Suprapubic skin (tissue), 4 donors: Measurements from ENCODE around the gene LPP. TPM values are rescaled to one million over a fixed set of nuclear protein-coding genes. Genes with fewer than 3 reads are reported as not detected.

Source experiments
- DNase-seq, 2 donors: peaks; one replicate each; pipeline ENCODE4 v3.0.0-alpha.2; 2019; ENCODE audit warnings: low spot score in 2 of 2
- H3K27ac ChIP-seq: fragments of 200-600 bp; sonication (generic); one replicate; pipeline ENCODE4 v1.5.1; 2019
- H3K27me3 ChIP-seq: fragments of 200-600 bp; sonication (generic); one replicate; pipeline ENCODE4 v1.5.1; 2019
- H3K36me3 ChIP-seq: fragments of 200-600 bp; sonication (generic); one replicate; pipeline ENCODE4 v1.5.1; 2019
- H3K4me1 ChIP-seq: fragments of 200-600 bp; sonication (generic); one replicate; pipeline ENCODE4 v1.5.1; 2019
- H3K4me3 ChIP-seq: fragments of 200-600 bp; sonication (generic); one replicate; pipeline ENCODE4 v1.5.1; 2019; ENCODE audit warnings: mild to moderate bottlenecking
- H3K9me3 ChIP-seq: fragments of 200-600 bp; sonication (generic); one replicate; pipeline ENCODE4 v1.5.1; 2019
- EP300 ChIP-seq: sonication (generic); formaldehyde crosslinking; IDR thresholded peaks from one replicate; pipeline ENCODE4 v1.6.1; 2017; ENCODE audit warnings: antibody characterized with exemption
- POLR2A ChIP-seq, 2 donors: fragments of 450-650 bp; IDR thresholded peaks; one replicate each; pipeline ENCODE4 v1.6.1; 2017; ENCODE audit warnings: antibody characterized with exemption in 2 of 2, mild to moderate bottlenecking in 2 of 2, moderate library complexity in 2 of 2
- POLR2AphosphoS5 ChIP-seq, 3 donors: sonication (generic); formaldehyde crosslinking; IDR thresholded peaks; one replicate each; pipeline ENCODE4 v1.6.1; 2017; ENCODE audit warnings: antibody characterized with exemption in 3 of 3
- WGBS: methylation state at CpG from one replicate; pipeline ENCODE4 v1.1.5; 2018; 5-methylcytosine and 5-hydroxymethylcytosine counted together
- total RNA-seq, 4 donors: library from RNA; depleted of rRNA; stranded (reverse); fragments of >200 nt; gene quantifications; one replicate each; pipeline ENCODE4 v1.1.0, GENCODE V29; 2016
- TF ChIP-seq, protein P1 (sequence below), 2 donors: fragments of 200-600 bp in 1 of 2; fragments of 450-650 bp in 1 of 2; sonication (generic) in 1 of 2; IDR thresholded peaks; one replicate each; pipeline ENCODE4 v1.5.1; 2016 to 2019; ENCODE audit warnings: antibody characterized with exemption in 2 of 2, mild to moderate bottlenecking in 1 of 2, moderate library complexity in 1 of 2

Gene LPP
- total RNA-seq, 4 donors from 2014 or later: 56.8 to 127 (median 84.2) TPM

GRCh38 chr3:188244395-188244861 lies 90.5 kb downstream of the LPP start:
- TF ChIP-seq, protein P1, sequence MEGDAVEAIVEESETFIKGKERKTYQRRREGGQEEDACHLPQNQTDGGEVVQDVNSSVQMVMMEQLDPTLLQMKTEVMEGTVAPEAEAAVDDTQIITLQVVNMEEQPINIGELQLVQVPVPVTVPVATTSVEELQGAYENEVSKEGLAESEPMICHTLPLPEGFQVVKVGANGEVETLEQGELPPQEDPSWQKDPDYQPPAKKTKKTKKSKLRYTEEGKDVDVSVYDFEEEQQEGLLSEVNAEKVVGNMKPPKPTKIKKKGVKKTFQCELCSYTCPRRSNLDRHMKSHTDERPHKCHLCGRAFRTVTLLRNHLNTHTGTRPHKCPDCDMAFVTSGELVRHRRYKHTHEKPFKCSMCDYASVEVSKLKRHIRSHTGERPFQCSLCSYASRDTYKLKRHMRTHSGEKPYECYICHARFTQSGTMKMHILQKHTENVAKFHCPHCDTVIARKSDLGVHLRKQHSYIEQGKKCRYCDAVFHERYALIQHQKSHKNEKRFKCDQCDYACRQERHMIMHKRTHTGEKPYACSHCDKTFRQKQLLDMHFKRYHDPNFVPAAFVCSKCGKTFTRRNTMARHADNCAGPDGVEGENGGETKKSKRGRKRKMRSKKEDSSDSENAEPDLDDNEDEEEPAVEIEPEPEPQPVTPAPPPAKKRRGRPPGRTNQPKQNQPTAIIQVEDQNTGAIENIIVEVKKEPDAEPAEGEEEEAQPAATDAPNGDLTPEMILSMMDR (IDR thresholded peaks at IDR 0.05): no peak
- TF ChIP-seq POLR2A (IDR thresholded peaks at IDR 0.05) (no peak), EP300 (no peak), POLR2AphosphoS5 (IDR thresholded peaks at IDR 0.05) (no peak)
- 74% methylated on average over 2 of the region's 2 CpGs for WGBS
- Histone ChIP-seq H3K36me3 (no peaks in the 10 kb centered on the region), H3K9me3 (no peaks in the 10 kb centered on the region), H3K4me1 (peaks cover 22% of the 10 kb centered on the region), H3K4me3 (no peak overlapping the region), H3K27me3 (no peaks in the 10 kb centered on the region), H3K27ac (no peak overlapping the region)
- no peak for DNase-seq

- Histone ChIP-seq H3K9me3 (no peaks in the 10 kb centered on the region), H3K27me3 (no peaks in the 10 kb centered on the region), H3K4me1 (peaks cover 12% of the 10 kb centered on the region), H3K27ac (no peak overlapping the region), H3K36me3 (no peaks in the 10 kb centered on the region), H3K4me3 (no peak overlapping the region)
- no peak for DNase-seq
- WGBS: 98% methylated on average over 2 of the region's 2 CpGs
- TF ChIP-seq, protein P1 (IDR thresholded peaks at IDR 0.05): no peak
- no peak for TF ChIP-seq POLR2AphosphoS5 (IDR thresholded peaks at IDR 0.05)
- TF ChIP-seq EP300: no peak
- no peak for TF ChIP-seq POLR2A (IDR thresholded peaks at IDR 0.05)
Measured at GRCh38 chr3:188246905-188247304, 92.9 kb downstream of the LPP start.

DNA sequence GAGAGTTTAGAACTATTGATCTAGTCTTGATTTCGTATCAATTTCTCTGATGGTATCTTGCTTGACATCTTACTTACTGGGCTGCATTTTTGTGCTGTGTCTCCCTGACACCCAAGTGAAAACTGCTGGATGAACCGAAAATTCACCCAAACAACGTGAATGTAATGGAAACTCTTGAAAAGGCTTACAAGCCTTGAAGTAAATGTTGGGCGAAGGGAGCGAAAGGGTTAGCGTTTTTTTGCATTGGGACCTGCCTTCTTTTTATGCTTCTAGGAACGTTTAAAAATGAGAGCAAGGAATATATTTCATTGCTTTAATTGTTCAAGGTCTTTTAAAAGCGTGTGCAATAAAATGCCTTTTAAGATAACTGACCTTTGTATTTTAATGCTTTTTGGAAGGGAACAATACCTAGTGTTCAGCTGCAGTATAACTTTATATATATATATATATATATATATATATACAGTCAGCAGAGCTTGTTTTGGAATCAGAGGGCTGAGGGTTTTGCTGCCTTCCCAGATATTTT lies 94.1 kb downstream of the LPP start:
- WGBS: 90% methylated on average over 8 of the region's 8 CpGs
- Histone ChIP-seq H3K27me3 (no peaks in the 10 kb centered on the region), H3K27ac (no peak overlapping the region), H3K36me3 (no peaks in the 10 kb centered on the region), H3K9me3 (no peaks in the 10 kb centered on the region), H3K4me3 (no peak overlapping the region), H3K4me1 (peaks cover 5% of the 10 kb centered on the region)
- TF ChIP-seq EP300: no peak
- no peak for TF ChIP-seq POLR2A (IDR thresholded peaks at IDR 0.05)
- no peak for TF ChIP-seq POLR2AphosphoS5 (IDR thresholded peaks at IDR 0.05)
- TF ChIP-seq, protein P1 (IDR thresholded peaks at IDR 0.05): no peak
- no peak for DNase-seq

DNA sequence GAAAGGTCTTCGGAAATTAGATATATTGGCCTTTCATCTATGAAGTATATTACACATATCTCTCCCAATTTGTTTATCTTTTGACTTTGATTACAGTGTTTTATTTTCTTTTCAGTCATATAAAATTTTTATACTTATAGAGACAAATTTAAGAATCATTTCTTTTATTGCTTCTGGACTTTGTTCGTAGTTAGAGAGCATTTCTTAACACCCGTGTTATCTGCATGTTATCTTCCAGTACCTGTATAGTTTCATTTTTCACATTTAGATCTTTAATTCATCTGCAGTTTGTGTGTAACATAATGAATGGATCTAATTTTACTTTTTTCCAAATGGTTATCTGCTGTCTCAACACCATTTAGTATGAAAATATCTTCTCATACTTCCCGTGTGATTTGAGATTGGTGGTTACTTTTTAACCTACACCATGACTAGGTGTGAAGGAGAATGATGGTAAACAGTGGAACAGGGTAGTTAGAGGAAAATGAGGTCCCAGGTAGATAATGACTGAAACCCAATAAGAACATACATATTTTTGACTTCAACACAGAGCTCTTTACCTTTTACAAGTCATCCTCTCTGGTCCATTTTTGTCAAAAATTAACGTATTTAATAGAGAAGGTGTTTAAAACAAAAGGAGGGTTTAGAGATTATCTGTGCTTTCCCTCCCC lies 99.3 kb downstream of the LPP start:
- no peak overlapping the region for H3K4me3 ChIP-seq
- peaks cover 8% of the 10 kb centered on the region for H3K36me3 ChIP-seq
- TF ChIP-seq POLR2A (IDR thresholded peaks at IDR 0.05) (no peak), EP300 (no peak), POLR2AphosphoS5 (IDR thresholded peaks at IDR 0.05) (no peak)
- TF ChIP-seq, protein P1 (IDR thresholded peaks at IDR 0.05): no peak
- H3K27ac ChIP-seq: no peak overlapping the region
- 95% methylated on average over 5 of the region's 5 CpGs for WGBS
- no peaks in the 10 kb centered on the region for H3K9me3 ChIP-seq
- no peaks in the 10 kb centered on the region for H3K4me1 ChIP-seq
- H3K27me3 ChIP-seq: no peaks in the 10 kb centered on the region
- no peak for DNase-seq

DNA sequence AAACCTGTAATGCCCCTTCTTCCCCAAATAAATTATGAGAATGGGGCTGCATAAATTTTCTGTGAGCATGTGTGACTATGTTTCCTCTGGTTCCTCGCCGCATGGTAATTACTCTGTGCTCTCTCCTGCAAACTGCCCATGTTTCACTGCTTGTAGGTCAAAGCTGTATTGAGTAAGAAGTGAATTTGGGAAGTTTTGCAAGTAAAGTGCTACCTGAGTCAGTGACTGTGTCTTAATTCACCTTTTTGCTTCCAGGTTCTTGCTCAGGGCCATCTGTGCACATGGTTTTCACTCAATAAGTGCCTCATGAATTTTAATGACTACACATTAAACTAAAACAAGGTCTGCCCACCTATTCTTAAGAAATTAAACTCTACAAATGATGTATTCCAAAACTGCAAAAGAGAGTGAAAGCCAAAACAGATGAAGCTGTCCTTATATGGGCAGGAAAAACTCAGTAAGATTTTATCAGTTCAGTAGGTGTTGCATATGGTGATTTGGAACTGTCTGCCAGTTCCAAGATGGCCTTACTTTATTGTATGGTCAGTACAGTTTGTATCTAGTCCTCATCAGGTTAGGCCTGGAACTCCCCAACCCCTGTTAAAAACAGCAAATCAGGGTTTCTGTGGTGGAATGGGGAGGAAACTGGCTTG lies 100.0 kb downstream of the LPP start:
- no peak for TF ChIP-seq POLR2A (IDR thresholded peaks at IDR 0.05)
- TF ChIP-seq, protein P1 (IDR thresholded peaks at IDR 0.05): no peak
- no peaks in the 10 kb centered on the region for H3K9me3 ChIP-seq
- peaks cover 8% of the 10 kb centered on the region for H3K36me3 ChIP-seq
- no peaks in the 10 kb centered on the region for H3K27me3 ChIP-seq
- no peak overlapping the region for H3K27ac ChIP-seq
- no peak for DNase-seq
- H3K4me1 ChIP-seq: no peaks in the 10 kb centered on the region
- 98% methylated on average over 2 of the region's 2 CpGs for WGBS
- H3K4me3 ChIP-seq: no peak overlapping the region
